Esophagus squamous epithelium (tissue), 5 donors: ENCODE measurements around the gene KIR2DL3. TPM values are rescaled to one million over a fixed set of nuclear protein-coding genes. Genes with fewer than 3 reads are reported as not detected.
"Not testable (repeated sequence)": the region's sequence is repeated elsewhere in the genome, so short reads cannot be mapped to it uniquely, and the experiment has no call there.

Experiments used
- DNase-seq: peaks from one replicate; lab custom pipeline; 2025; lab: John Stamatoyannopoulos, UW
- H3K27ac ChIP-seq, 4 donors: fragments of 200-600 bp; sonication (generic); one replicate each; pipeline ENCODE4 v1.5.1; 2016 to 2019; ENCODE audit warnings: mild to moderate bottlenecking in 1 of 4
- H3K27me3 ChIP-seq, 4 donors: fragments of 200-600 bp; sonication (generic); 1 replicate in 3 of 4; 2 replicates in 1 of 4; pipeline versions ENCODE4 v1.5.1 to v1.6.0; 2017 to 2021; ENCODE audit warnings: antibody characterized with exemption in 1 of 4
- H3K36me3 ChIP-seq, 3 donors: fragments of 200-600 bp; sonication (generic); one replicate each; pipeline ENCODE4 v1.5.1; 2016 to 2019
- H3K4me1 ChIP-seq, 3 donors: fragments of 200-600 bp; sonication (generic); one replicate each; pipeline ENCODE4 v1.5.1; 2017 to 2019
- H3K4me3 ChIP-seq, 4 donors: fragments of 200-600 bp; sonication (generic); 1 replicate in 3 of 4; 2 replicates in 1 of 4; pipeline ENCODE4 v1.5.1; 2016 to 2019; ENCODE audit warnings: mild to moderate bottlenecking in 2 of 4, moderate library complexity in 1 of 4
- H3K9me3 ChIP-seq, 3 donors: fragments of 200-600 bp; sonication (generic); one replicate each; pipeline ENCODE4 v1.5.1; 2016 to 2019
- POLR2A ChIP-seq, 4 donors: fragments of 450-650 bp; IDR thresholded peaks; one replicate each; pipeline ENCODE4 v1.6.1; 2017; ENCODE audit warnings: antibody characterized with exemption in 4 of 4, mild to moderate bottlenecking in 4 of 4, moderate library complexity in 3 of 4
- WGBS, 2 donors: methylation state at CpG; one replicate each; pipeline ENCODE4 v1.1.5; 2018; 5-methylcytosine and 5-hydroxymethylcytosine counted together
- intact Hi-C: fragments of 100-400 bp; cut with DNase I; formaldehyde crosslinking; loops from one replicate; pipeline ENCODE4 v1.15.0; 2022
- total RNA-seq, 4 donors: library from RNA; depleted of rRNA; stranded (reverse); fragments of >200 nt; gene quantifications; one replicate each; pipeline ENCODE4 v1.1.0, GENCODE V29; 2016
- TF ChIP-seq, protein P1 (sequence below), 6 experiments: fragments of 450-650 bp in 4 of 6; fragments of 200-600 bp in 2 of 6; sonication (generic) in 2 of 6; IDR thresholded peaks; one replicate each; pipeline ENCODE4 v1.5.1; 2016 to 2019; ENCODE audit warnings: antibody characterized with exemption in 6 of 6, mild to moderate bottlenecking in 4 of 6, moderate library complexity in 4 of 6
- donor health status: DM: yes; HTN: yes; CAD: no.

The KIR2DL3 gene
- total RNA-seq, result not detected

DNA sequence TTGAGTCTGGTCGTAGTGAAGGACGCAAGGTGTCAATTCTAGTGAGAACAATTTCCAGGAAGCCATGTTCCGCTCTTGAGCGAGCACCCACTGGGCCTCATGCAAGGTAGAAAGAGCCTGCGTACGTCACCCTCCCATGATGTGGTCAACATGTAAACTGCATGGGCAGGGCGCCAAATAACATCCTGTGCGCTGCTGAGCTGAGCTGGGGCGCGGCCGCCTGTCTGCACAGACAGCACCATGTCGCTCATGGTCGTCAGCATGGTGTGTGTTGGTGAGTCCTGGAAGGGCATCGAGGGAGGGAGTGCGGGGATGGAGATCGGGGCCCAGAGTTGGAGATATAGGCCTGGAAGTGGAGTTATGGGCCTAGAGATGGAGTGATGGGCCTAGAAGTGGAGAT, at the start of gene KIR2DL3:
KIR2DL3 (plus strand) TSS at position 208 of the 400 bp plus-strand sequence; CDS start at position 241, 33 bp downstream.
- H3K4me1 ChIP-seq, H3K27me3 ChIP-seq, H3K9me3 ChIP-seq, DNase-seq, intact Hi-C loops, H3K36me3 ChIP-seq, H3K27ac ChIP-seq, H3K4me3 ChIP-seq: not testable (repeated sequence)
- 86 to 89% methylated on average over 15 to 16 of the region's 16 CpGs for WGBS, 2 donors

DNA sequence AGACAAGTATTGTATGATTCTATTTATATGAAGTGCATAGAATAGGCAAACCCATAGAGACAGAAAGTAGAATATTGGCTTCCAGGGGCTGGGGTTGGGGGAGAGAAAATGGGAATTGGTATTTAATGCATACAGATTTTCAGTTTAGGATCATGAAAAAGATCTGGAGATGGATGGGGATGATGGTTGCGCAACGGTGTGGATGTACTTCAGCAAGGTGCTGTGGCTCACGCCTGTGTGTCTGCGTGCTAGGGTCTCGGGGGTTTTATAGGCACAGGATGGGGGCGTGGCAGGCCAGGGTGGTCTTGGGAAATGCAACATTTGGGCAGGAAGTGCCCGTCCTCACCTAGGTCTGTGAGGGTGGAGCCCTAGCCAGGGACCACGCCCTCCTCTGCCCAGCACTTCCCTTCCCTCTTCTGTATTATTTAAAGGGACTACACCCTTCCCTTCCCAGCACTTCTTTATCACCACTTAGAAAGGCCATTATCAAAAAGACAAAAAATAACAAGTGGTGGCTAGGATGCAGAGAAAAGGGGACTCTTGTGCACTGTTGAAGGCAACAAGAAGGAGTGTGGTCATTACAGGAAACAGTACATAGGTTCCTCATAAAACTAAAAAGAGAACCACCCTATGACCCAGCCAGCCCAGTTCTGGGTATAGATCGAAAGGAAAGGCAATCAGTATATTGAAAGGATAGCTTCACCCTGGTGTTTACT, 46.6 kb upstream of the KIR2DL3 start:
- Histone ChIP-seq H3K9me3 (no peaks in the 10 kb centered on the region), H3K27me3 (peaks cover 0 to 28% (median 0%) of the 10 kb centered on the region in 4 donors), H3K27ac (no peak overlapping the region), H3K36me3 (no peaks in the 10 kb centered on the region), H3K4me1 (no peaks in the 10 kb centered on the region), H3K4me3 (no peak overlapping the region)
- no peak for DNase-seq
- TF ChIP-seq, protein P1, sequence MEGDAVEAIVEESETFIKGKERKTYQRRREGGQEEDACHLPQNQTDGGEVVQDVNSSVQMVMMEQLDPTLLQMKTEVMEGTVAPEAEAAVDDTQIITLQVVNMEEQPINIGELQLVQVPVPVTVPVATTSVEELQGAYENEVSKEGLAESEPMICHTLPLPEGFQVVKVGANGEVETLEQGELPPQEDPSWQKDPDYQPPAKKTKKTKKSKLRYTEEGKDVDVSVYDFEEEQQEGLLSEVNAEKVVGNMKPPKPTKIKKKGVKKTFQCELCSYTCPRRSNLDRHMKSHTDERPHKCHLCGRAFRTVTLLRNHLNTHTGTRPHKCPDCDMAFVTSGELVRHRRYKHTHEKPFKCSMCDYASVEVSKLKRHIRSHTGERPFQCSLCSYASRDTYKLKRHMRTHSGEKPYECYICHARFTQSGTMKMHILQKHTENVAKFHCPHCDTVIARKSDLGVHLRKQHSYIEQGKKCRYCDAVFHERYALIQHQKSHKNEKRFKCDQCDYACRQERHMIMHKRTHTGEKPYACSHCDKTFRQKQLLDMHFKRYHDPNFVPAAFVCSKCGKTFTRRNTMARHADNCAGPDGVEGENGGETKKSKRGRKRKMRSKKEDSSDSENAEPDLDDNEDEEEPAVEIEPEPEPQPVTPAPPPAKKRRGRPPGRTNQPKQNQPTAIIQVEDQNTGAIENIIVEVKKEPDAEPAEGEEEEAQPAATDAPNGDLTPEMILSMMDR (IDR thresholded peaks at IDR 0.05), result no peak
- TF ChIP-seq POLR2A (IDR thresholded peaks at IDR 0.05), result no peak
- intact Hi-C loops, result no loop called here
- 42 to 73% methylated on average over 9 of the region's 9 CpGs for WGBS, 2 donors

DNA sequence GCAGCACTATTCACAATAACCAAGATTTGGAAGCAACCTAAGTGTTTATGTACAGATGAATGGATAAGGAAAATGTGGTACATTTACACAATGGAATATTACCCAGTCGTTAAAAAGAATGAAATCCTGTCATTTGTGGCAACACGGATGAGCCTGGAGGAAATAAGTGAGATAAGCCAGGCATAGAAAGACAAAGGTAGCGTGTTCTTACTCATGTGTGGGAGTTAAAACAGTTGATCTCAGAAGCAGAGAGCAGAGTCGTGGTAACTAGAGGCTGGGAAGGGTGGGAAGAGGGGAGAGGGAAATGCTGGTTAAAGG, 46.1 kb upstream of the KIR2DL3 start:
- Histone ChIP-seq H3K36me3 (no peaks in the 10 kb centered on the region), H3K9me3 (no peaks in the 10 kb centered on the region), H3K4me3 (no peak overlapping the region), H3K27me3 (peaks cover 0 to 28% (median 0%) of the 10 kb centered on the region in 4 donors), H3K4me1 (no peaks in the 10 kb centered on the region), H3K27ac (no peak overlapping the region)
- intact Hi-C loops, result no loop called here
- 57 to 62% methylated on average over 4 of the region's 4 CpGs for WGBS, 2 donors
- DNase-seq, result no peak
- TF ChIP-seq POLR2A (IDR thresholded peaks at IDR 0.05), result no peak
- TF ChIP-seq, protein P1 (IDR thresholded peaks at IDR 0.05), result no peak

DNA sequence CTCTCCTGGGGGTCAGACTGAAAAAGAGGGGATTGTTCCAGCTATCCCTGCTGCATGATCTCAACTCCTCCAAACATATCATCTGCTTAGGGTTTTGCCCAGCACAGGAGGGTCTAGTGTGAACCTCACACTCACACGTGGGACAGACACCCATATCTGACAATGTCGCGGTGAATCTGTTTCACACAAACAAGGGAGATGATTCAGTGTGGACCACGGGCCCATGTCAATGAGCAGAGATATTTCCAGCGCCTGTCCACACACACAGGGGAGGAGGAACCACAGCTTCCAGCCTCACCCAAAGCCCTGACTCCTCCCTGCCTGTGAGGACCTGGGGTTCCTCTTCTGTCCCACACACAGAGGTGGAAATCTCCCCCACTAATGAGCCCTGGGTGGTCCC, 43.7 kb upstream of the KIR2DL3 start:
- Histone ChIP-seq H3K4me3 (no peak overlapping the region), H3K27ac (no peak overlapping the region), H3K9me3 (no peaks in the 10 kb centered on the region), H3K27me3 (peaks cover 0 to 40% (median 0%) of the 10 kb centered on the region in 4 donors), H3K4me1 (no peaks in the 10 kb centered on the region), H3K36me3 (no peaks in the 10 kb centered on the region)
- WGBS, 2 donors, result 71 to 95% methylated on average over 2 to 3 of the region's 5 CpGs
- intact Hi-C loops, result no loop called here
- no peak for DNase-seq
- TF ChIP-seq POLR2A (IDR thresholded peaks at IDR 0.05), result no peak
- TF ChIP-seq, protein P1 (IDR thresholded peaks at IDR 0.05), result no peak

DNA sequence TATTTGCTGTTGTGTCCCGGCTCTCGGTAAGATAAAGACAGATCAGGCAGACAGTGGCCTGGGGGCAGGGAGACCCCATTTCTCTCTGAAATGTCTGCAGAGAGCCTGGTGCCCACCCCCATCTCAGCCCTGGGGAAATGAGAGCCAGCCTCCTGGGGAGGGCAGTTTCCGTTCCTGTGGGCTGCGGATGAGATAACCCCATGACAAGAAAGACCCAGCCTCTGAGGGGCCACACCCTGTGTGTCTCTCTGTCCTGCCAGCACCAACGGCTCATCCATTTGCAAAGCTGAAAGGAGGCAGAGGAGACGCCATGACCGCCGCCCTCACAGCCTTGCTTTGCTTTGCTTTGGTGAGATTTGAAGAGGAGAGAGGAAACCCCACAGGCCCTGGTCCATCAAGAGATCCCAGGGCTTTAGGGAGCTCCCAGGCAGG, 42.2 kb upstream of the KIR2DL3 start:
- Histone ChIP-seq H3K9me3 (no peaks in the 10 kb centered on the region), H3K27me3 (peaks cover 0 to 33% (median 0%) of the 10 kb centered on the region in 4 donors), H3K4me1 (no peaks in the 10 kb centered on the region), H3K4me3 (no peak overlapping the region), H3K27ac (no peak overlapping the region), H3K36me3 (no peaks in the 10 kb centered on the region)
- DNase-seq, result no peak
- no peak for TF ChIP-seq POLR2A (IDR thresholded peaks at IDR 0.05)
- TF ChIP-seq, protein P1 (IDR thresholded peaks at IDR 0.05), result no peak
- intact Hi-C loops, result no loop called here
- 62 to 69% methylated on average over 2 to 5 of the region's 8 CpGs for WGBS, 2 donors
